Measurements from ENCODE around the gene DDOST. TPM values are rescaled to one million over a fixed set of nuclear protein-coding genes. Genes with fewer than 3 reads are reported as not detected.

Gene DDOST
- total RNA-seq, 2 experiments from 2014 or later, result 96.1 to 101 TPM

DNA sequence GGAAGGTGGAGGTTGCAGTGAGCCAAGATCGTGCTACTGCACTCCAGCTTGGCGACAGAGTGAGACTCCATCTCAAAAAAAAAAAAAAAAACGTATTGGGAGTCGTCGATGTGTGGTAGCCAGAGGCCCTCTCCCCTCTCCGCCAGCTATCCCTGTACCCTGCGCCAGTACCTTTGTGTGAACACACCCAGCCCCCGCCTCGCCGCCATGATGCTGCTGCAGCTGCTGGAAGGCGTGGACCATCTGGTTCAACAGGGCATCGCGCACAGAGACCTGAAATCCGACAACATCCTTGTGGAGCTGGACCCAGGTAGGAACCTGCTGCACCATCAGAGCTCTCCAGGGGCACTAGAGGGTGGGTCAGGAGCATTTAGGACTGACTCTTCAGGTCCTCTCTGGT lies 15.8 kb downstream of the DDOST start:
- Mint-ChIP-seq H3K36me3 (ENCODE audit: low read depth) (peaks cover 59% of the 10 kb centered on the region), H3K27me3 (no peaks in the 10 kb centered on the region), H3K9me3 (no peaks in the 10 kb centered on the region), H3K27ac (no peak overlapping the region), H3K4me3 (no peak overlapping the region), H3K4me1 (ENCODE audit: low read depth) (peaks cover under 1% of the 10 kb centered on the region)
- ChIA-PET POLR2A (interaction anchor here (1.0 to 2.0 kb wide), 2 partner anchors 11 to 16 kb away, joined by 3 to 6 read pairs; partner anchors contain the start of gene DDOST), CTCF (interaction anchor here (0.6 kb wide), 1 partner anchor 15 kb away, joined by 3 read pairs; no protein-coding TSS in a partner anchor)
- TF ChIP-seq, protein P1, sequence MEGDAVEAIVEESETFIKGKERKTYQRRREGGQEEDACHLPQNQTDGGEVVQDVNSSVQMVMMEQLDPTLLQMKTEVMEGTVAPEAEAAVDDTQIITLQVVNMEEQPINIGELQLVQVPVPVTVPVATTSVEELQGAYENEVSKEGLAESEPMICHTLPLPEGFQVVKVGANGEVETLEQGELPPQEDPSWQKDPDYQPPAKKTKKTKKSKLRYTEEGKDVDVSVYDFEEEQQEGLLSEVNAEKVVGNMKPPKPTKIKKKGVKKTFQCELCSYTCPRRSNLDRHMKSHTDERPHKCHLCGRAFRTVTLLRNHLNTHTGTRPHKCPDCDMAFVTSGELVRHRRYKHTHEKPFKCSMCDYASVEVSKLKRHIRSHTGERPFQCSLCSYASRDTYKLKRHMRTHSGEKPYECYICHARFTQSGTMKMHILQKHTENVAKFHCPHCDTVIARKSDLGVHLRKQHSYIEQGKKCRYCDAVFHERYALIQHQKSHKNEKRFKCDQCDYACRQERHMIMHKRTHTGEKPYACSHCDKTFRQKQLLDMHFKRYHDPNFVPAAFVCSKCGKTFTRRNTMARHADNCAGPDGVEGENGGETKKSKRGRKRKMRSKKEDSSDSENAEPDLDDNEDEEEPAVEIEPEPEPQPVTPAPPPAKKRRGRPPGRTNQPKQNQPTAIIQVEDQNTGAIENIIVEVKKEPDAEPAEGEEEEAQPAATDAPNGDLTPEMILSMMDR (IDR thresholded peaks at IDR 0.05), result no peak
- Histone ChIP-seq H3K9me3 (ENCODE audit: control insufficient read depth in 1 of 2, insufficient read depth in 1 of 2, low read length in 2 of 2) (no peaks in the 10 kb centered on the region), H3K4me1 (ENCODE audit: insufficient read depth, low read length) (no peaks in the 10 kb centered on the region), H3K27me3 (ENCODE audit: control insufficient read depth in 1 of 2, insufficient read depth in 2 of 2, low read length in 2 of 2) (no peaks in the 10 kb centered on the region), H3K27ac (ENCODE audit: low read depth in 1 of 2, low read length in 2 of 2) (no peak overlapping the region), H3K36me3 (ENCODE audit: insufficient read depth, low read length) (peaks cover 39% of the 10 kb centered on the region), H3K4me3 (ENCODE audit: low read length) (no peak overlapping the region)
- intact Hi-C loops (cut with DNase I, micrococcal nuclease), result loop anchor here in 1 of 2 experiments (10.0 kb wide), 1 partner anchor 431 kb away; no protein-coding TSS in a partner anchor
- DNase-seq (no peak), ATAC-seq (ENCODE audit: poor library complexity) (no peak)

DNA sequence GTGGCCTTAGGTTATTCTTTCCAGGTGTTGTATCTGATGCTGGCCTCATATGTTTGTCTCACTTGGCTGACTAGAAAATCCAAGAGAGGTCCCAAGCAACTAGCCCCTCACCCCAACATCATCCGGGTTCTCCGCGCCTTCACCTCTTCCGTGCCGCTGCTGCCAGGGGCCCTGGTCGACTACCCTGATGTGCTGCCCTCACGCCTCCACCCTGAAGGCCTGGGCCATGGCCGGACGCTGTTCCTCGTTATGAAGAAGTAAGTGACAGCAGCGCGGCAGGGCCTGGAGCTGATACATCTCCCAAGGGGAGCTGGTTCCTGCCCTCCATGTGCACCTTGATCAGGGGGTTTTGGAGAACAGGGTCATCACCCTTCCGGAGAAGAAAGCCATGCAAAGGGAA lies 16.8 kb downstream of the DDOST start:
- no peaks in the 10 kb centered on the region for H3K9me3 Mint-ChIP-seq
- TF ChIP-seq, protein P1 (IDR thresholded peaks at IDR 0.05), result no peak
- peaks cover 6% of the 10 kb centered on the region for H3K4me1 Mint-ChIP-seq (ENCODE audit: low read depth)
- Histone ChIP-seq H3K9me3 (ENCODE audit: control insufficient read depth in 1 of 2, insufficient read depth in 1 of 2, low read length in 2 of 2) (no peaks in the 10 kb centered on the region), H3K4me1 (ENCODE audit: insufficient read depth, low read length) (no peaks in the 10 kb centered on the region), H3K4me3 (ENCODE audit: low read length) (no peak overlapping the region), H3K36me3 (ENCODE audit: insufficient read depth, low read length) (peaks cover 39% of the 10 kb centered on the region), H3K27ac (ENCODE audit: low read depth in 1 of 2, low read length in 2 of 2) (no peak overlapping the region), H3K27me3 (ENCODE audit: control insufficient read depth in 1 of 2, insufficient read depth in 2 of 2, low read length in 2 of 2) (no peaks in the 10 kb centered on the region)
- intact Hi-C loops (cut with DNase I, micrococcal nuclease), result loop anchor here in 1 of 2 experiments (10.0 kb wide), 1 partner anchor 430 kb away; no protein-coding TSS in a partner anchor
- no peak overlapping the region for H3K27ac Mint-ChIP-seq
- H3K4me3 Mint-ChIP-seq, result no peak overlapping the region
- ChIA-PET POLR2A (no interaction called here), CTCF (no interaction called here)
- no peak for ATAC-seq (ENCODE audit: poor library complexity)
- H3K27me3 Mint-ChIP-seq, result no peaks in the 10 kb centered on the region
- no peak for DNase-seq
- H3K36me3 Mint-ChIP-seq (ENCODE audit: low read depth), result peaks cover 55% of the 10 kb centered on the region

DNA sequence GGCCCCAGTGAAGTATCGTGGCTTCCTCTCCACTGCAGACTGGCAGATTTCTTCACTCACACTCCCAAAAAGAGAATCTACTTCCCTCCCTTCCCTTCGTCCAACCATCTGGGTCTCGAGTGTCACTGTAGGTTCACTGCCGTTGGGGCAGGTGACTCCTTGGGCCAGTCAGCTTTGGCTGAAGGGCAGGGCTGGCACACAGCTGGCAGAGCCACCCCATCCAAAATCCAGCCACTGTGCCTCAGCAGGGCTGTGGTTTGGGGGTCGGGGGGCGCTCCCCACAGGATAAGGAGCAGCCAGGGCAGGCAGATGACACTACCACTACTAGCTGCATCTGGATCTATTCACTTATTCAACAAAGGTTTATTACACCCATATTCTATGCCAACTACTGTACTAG lies 18.1 kb downstream of the DDOST start:
- Mint-ChIP-seq H3K36me3 (ENCODE audit: low read depth) (peaks cover 55% of the 10 kb centered on the region), H3K4me3 (no peak overlapping the region), H3K9me3 (no peaks in the 10 kb centered on the region), H3K27me3 (no peaks in the 10 kb centered on the region), H3K4me1 (ENCODE audit: low read depth) (peaks cover 6% of the 10 kb centered on the region), H3K27ac (no peak overlapping the region)
- POLR2A ChIA-PET, result no interaction called here
- CTCF ChIA-PET, result no interaction called here
- no peak for ATAC-seq (ENCODE audit: poor library complexity)
- TF ChIP-seq, protein P1 (IDR thresholded peaks at IDR 0.05), result no peak
- Histone ChIP-seq H3K27me3 (ENCODE audit: control insufficient read depth in 1 of 2, insufficient read depth in 2 of 2, low read length in 2 of 2) (no peaks in the 10 kb centered on the region), H3K4me3 (ENCODE audit: low read length) (no peak overlapping the region), H3K36me3 (ENCODE audit: insufficient read depth, low read length) (peaks cover 37% of the 10 kb centered on the region), H3K4me1 (ENCODE audit: insufficient read depth, low read length) (no peaks in the 10 kb centered on the region), H3K27ac (ENCODE audit: low read depth in 1 of 2, low read length in 2 of 2) (no peak overlapping the region), H3K9me3 (ENCODE audit: control insufficient read depth in 1 of 2, insufficient read depth in 1 of 2, low read length in 2 of 2) (no peaks in the 10 kb centered on the region)
- intact Hi-C loops (cut with DNase I, micrococcal nuclease), result loop anchor here in 1 of 2 experiments (10.0 kb wide), 1 partner anchor 428 kb away; no protein-coding TSS in a partner anchor
- DNase-seq, result no peak

Data from CD4-positive, alpha-beta T cell (primary cell).